Neural progenitor cell (in vitro differentiated cells): ENCODE measurements around the gene ANKHD1. TPM values are rescaled to one million over a fixed set of nuclear protein-coding genes. Genes with fewer than 3 reads are reported as not detected.

Experiments
- DNase-seq: peaks from one replicate; pipeline ENCODE4 v3.0.0-alpha.2; 2016; ENCODE audit warnings: low spot score
- H2AFZ ChIP-seq: fragments of 200-600 bp; sonication (generic); replicated peaks from 2 replicates; pipeline ENCODE4 v1.6.1; 2016; ENCODE audit warnings: antibody characterized with exemption
- H3F3A ChIP-seq: fragments of 200-600 bp; sonication (generic); 2 replicates; pipeline ENCODE4 v1.6.1; 2016; ENCODE audit warnings: antibody characterized with exemption, low read depth
- H3K27ac ChIP-seq: fragments of 200-600 bp; sonication (generic); 2 replicates; pipeline ENCODE4 v1.5.1; 2016; ENCODE audit warnings: mild to moderate bottlenecking
- H3K27me3 ChIP-seq: fragments of 200-600 bp; sonication (generic); 2 replicates; pipeline ENCODE4 v1.6.1; 2016; ENCODE audit warnings: mild to moderate bottlenecking, moderate library complexity
- H3K36me3 ChIP-seq: fragments of 200-600 bp; sonication (generic); 2 replicates; pipeline ENCODE4 v1.5.1; 2016
- H3K4me1 ChIP-seq: fragments of 200-600 bp; sonication (generic); 2 replicates; pipeline ENCODE4 v1.6.1; 2016; ENCODE audit warnings: mixed run types
- H3K4me2 ChIP-seq: fragments of 200-600 bp; sonication (generic); 2 replicates; pipeline ENCODE4 v1.6.1; 2016
- H3K4me3 ChIP-seq: fragments of 200-600 bp; sonication (generic); 2 replicates; pipeline ENCODE4 v1.5.1; 2016
- H3K79me2 ChIP-seq: fragments of 200-600 bp; sonication (generic); 2 replicates; pipeline ENCODE4 v1.6.1; 2016; ENCODE audit warnings: low read depth
- H3K9ac ChIP-seq: fragments of 200-600 bp; sonication (generic); 2 replicates; pipeline ENCODE4 v1.6.1; 2016
- H3K9me3 ChIP-seq: fragments of 200-600 bp; sonication (generic); 2 replicates; pipeline ENCODE4 v1.5.1; 2016; ENCODE audit warnings: low read depth
- H4K20me1 ChIP-seq: fragments of 200-600 bp; sonication (generic); 2 replicates; pipeline ENCODE4 v1.6.1; 2016; ENCODE audit warnings: low read depth
- H3K27ac Mint-ChIP-seq: 3 replicates; pipeline ENCODE4 v1.8.0; 2021; ENCODE audit warnings: mixed read lengths
- H3K27me3 Mint-ChIP-seq: 2 replicates; pipeline ENCODE4 v1.8.0; 2022; ENCODE audit warnings: low read depth, mild to moderate bottlenecking, inconsistent platforms, moderate library complexity, mixed read lengths; ENCODE audit not compliant: insufficient read depth
- H3K36me3 Mint-ChIP-seq: 3 replicates; pipeline ENCODE4 v1.8.0; 2021; ENCODE audit warnings: mixed read lengths
- H3K4me1 Mint-ChIP-seq: 3 replicates; pipeline ENCODE4 v1.8.0; 2021; ENCODE audit warnings: mixed read lengths
- H3K4me3 Mint-ChIP-seq: 3 replicates; pipeline ENCODE4 v1.8.0; 2021; ENCODE audit warnings: mild to moderate bottlenecking, moderate library complexity, mixed read lengths
- H3K9me3 Mint-ChIP-seq: 3 replicates; pipeline ENCODE4 v1.8.0; 2020; ENCODE audit warnings: mixed read lengths
- EZH2 ChIP-seq: fragments of 200-600 bp; sonication (generic); IDR thresholded peaks from 2 replicates; pipeline ENCODE4 v1.6.1; 2017; ENCODE audit warnings: antibody characterized with exemption, mild to moderate bottlenecking, moderate library complexity
- EZH2phosphoT487 ChIP-seq: fragments of 200-600 bp; sonication (generic); IDR thresholded peaks from 2 replicates; pipeline ENCODE4 v1.6.1; 2017; ENCODE audit warnings: antibody characterized with exemption
- total RNA-seq: library from RNA; depleted of rRNA; stranded (reverse); fragments of >200 nt; gene quantifications from 2 replicates; pipeline ENCODE4 v1.2.3, GENCODE V29; 2015; ENCODE audit warnings: low replicate concordance
- TF ChIP-seq, protein P1 (sequence below): fragments of 200-600 bp; sonication (generic); IDR thresholded peaks from 2 replicates; pipeline ENCODE4 v1.5.1; 2017; ENCODE audit warnings: antibody characterized with exemption, mild to moderate bottlenecking

ANKHD1 gene
- total RNA-seq, 1 donor from 2014 or later, result 110 TPM

DNA sequence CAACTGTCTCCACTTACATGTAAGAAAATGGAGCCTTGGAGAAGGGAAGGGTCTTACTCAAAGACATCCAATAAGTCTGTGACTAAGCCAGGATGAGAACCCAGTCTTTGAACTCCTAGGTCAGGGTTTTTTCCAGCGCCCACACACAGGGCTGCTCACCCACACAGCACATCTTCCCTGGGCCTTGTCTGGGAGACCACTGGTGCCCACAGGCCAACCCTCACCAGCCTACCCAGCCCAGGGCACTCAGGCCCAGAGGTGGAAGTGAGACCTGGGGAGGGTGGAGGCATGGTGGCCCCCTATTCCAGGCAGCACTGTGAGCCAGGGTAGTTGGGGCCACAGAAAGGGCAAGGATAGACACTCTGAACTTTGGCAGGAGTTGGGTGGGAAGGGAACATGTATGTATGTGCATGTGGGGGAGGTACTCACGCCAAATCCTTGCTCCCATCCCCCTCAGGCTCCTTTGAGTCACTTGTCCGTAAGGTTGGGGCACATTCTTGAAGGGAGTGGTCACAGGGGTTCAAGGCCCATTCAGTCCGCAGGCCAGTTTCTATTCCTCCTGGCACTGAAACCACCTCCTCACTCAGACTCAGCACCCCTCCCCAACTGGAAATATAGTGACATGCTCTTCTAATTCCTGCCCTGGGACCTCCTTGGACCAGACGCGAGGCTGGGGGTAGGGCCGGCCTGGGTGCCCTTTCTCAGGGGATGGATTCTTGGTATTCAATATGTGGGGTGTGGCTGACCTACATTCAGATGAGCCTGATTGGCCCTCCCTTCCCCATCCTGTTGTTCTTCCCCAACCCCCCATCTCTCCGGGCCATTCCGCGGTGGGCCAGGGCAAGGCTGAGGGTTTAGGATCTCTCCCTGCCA, 44.5 kb upstream of the ANKHD1 start:
- H2AFZ ChIP-seq, result peak overlapping the region; percentile 78
- H3K4me3 ChIP-seq, result no peak overlapping the region
- H3K27ac ChIP-seq, result no peak overlapping the region

DNA sequence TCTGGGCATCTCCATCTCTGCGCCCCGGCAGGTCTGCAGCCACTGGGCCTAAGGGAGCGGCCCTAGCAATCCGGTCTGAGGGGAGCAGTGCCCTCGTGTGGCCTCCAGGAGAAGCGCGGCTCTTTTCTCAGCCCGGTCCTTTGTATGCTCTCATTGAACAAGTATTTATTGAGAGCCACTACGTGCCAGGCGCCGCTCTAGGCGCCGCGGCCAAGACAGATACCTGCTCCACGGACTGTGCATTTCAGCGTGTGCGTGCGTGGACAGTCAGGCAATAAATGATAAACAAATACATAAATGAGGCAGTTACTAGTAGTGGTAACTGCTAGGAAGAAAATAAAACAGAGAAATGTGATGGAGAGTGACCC, 43.9 kb upstream of the ANKHD1 start:
- peak overlapping the region; percentile 69 for H3K4me3 Mint-ChIP-seq
- H3K36me3 ChIP-seq, result no peaks in the 10 kb centered on the region
- H3K36me3 Mint-ChIP-seq, result no peaks in the 10 kb centered on the region
- no peaks in the 10 kb centered on the region for H3K9me3 Mint-ChIP-seq
- no peaks in the 10 kb centered on the region for H3K79me2 ChIP-seq
- TF ChIP-seq EZH2 (no peak), EZH2phosphoT487 (no peak)
- TF ChIP-seq, protein P1, sequence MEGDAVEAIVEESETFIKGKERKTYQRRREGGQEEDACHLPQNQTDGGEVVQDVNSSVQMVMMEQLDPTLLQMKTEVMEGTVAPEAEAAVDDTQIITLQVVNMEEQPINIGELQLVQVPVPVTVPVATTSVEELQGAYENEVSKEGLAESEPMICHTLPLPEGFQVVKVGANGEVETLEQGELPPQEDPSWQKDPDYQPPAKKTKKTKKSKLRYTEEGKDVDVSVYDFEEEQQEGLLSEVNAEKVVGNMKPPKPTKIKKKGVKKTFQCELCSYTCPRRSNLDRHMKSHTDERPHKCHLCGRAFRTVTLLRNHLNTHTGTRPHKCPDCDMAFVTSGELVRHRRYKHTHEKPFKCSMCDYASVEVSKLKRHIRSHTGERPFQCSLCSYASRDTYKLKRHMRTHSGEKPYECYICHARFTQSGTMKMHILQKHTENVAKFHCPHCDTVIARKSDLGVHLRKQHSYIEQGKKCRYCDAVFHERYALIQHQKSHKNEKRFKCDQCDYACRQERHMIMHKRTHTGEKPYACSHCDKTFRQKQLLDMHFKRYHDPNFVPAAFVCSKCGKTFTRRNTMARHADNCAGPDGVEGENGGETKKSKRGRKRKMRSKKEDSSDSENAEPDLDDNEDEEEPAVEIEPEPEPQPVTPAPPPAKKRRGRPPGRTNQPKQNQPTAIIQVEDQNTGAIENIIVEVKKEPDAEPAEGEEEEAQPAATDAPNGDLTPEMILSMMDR, result peak; percentile 85
- DNase-seq, result peak; percentile 90
- H3K27me3 ChIP-seq, result no peaks in the 10 kb centered on the region
- H3K4me1 Mint-ChIP-seq, result peaks cover 10% of the 10 kb centered on the region
- no peaks in the 10 kb centered on the region for H3K9me3 ChIP-seq
- peaks cover 5% of the 10 kb centered on the region for H3K27me3 Mint-ChIP-seq
- H3K4me2 ChIP-seq, result no peak overlapping the region
- H3K4me1 ChIP-seq, result peaks cover 16% of the 10 kb centered on the region
- peaks cover 11% of the 10 kb centered on the region for H3F3A ChIP-seq
- H2AFZ ChIP-seq, result peak overlapping the region; percentile 78
- H3K9ac ChIP-seq, result no peak overlapping the region
- no peak overlapping the region for H3K27ac ChIP-seq
- H3K27ac Mint-ChIP-seq, result no peak overlapping the region
- H3K4me3 ChIP-seq, result no peak overlapping the region
- no peaks in the 10 kb centered on the region for H4K20me1 ChIP-seq

More for the DNA sequence above, 44.5 kb upstream of the ANKHD1 start:
- DNase-seq, result no peak
- peaks cover 5% of the 10 kb centered on the region for H3K27me3 Mint-ChIP-seq
- H3K79me2 ChIP-seq, result no peaks in the 10 kb centered on the region
- no peaks in the 10 kb centered on the region for H3K9me3 Mint-ChIP-seq
- no peaks in the 10 kb centered on the region for H3K36me3 ChIP-seq
- no peak overlapping the region for H3K4me2 ChIP-seq
- H3K4me3 Mint-ChIP-seq, result peak overlapping the region; percentile 69
- no peak overlapping the region for H3K9ac ChIP-seq
- H3K9me3 ChIP-seq, result no peaks in the 10 kb centered on the region
- H4K20me1 ChIP-seq, result no peaks in the 10 kb centered on the region
- no peaks in the 10 kb centered on the region for H3K36me3 Mint-ChIP-seq
- no peak for TF ChIP-seq EZH2phosphoT487
- TF ChIP-seq, protein P1, result no peak
- no peak overlapping the region for H3K27ac Mint-ChIP-seq
- H3F3A ChIP-seq, result peaks cover 11% of the 10 kb centered on the region
- H3K27me3 ChIP-seq, result no peaks in the 10 kb centered on the region
- H3K4me1 Mint-ChIP-seq, result peaks cover 10% of the 10 kb centered on the region
- H3K4me1 ChIP-seq, result peaks cover 16% of the 10 kb centered on the region

DNA sequence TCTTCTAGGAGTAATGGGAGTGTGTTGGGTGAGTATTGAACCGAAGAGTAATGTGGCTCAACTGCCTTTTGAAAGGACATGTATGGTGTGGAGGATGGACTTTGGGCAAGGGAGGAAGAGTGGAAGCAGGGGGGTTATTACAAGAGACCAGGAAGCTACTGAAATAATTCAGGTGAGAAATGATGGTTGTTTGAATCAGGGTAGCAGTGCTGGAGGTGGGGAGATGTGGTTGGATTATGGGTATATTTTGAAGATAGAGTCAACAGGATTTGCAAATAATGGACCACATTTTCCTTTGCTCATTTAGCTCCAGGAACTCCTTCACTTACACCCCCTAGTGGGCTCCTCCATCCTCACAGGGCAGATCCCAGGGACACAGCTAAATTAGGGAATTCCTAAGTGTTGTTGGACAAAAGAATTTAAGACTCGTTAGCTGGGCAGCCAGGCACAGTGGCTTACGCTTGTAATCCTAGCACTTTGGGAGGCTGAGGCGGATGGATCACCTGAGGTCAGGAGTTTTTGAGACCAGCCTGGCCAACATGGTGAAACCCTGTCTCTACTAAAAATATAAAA, 42.8 kb upstream of the ANKHD1 start:
- H3K27ac ChIP-seq, result no peak overlapping the region
- peaks cover 11% of the 10 kb centered on the region for H3F3A ChIP-seq
- H3K79me2 ChIP-seq, result no peaks in the 10 kb centered on the region
- H3K4me1 Mint-ChIP-seq, result peaks cover 10% of the 10 kb centered on the region
- no peaks in the 10 kb centered on the region for H4K20me1 ChIP-seq
- H3K27ac Mint-ChIP-seq, result no peak overlapping the region
- DNase-seq, result peak; percentile 87
- no peaks in the 10 kb centered on the region for H3K9me3 Mint-ChIP-seq
- H3K9ac ChIP-seq, result no peak overlapping the region
- H3K4me2 ChIP-seq, result no peak overlapping the region
- H3K36me3 ChIP-seq, result no peaks in the 10 kb centered on the region
- H2AFZ ChIP-seq, result no peak overlapping the region
- no peak for TF ChIP-seq EZH2phosphoT487
- TF ChIP-seq, protein P1, result peak; percentile 67
- peak overlapping the region; percentile 10 for H3K4me3 Mint-ChIP-seq
- H3K27me3 ChIP-seq, result peaks cover 6% of the 10 kb centered on the region
- H3K9me3 ChIP-seq, result no peaks in the 10 kb centered on the region
- H3K36me3 Mint-ChIP-seq, result no peaks in the 10 kb centered on the region
- peaks cover 2% of the 10 kb centered on the region for H3K27me3 Mint-ChIP-seq
- H3K4me3 ChIP-seq, result no peak overlapping the region
- H3K4me1 ChIP-seq, result peaks cover 16% of the 10 kb centered on the region
